T-helper 2 cell treated with Interferon-gamma antibody and Interleukin-4, amounts not matched to agents 100 ng/mL and 5 ng/mL, for 36 hours (primary cell): ENCODE measurements around the gene PPP1R15A. TPM values are rescaled to one million over a fixed set of nuclear protein-coding genes. Genes with fewer than 3 reads are reported as not detected.
"Not testable (repeated sequence)": the region's sequence is repeated elsewhere in the genome, so short reads cannot be mapped to it uniquely, and the experiment has no call there.

ENCODE experiments used
- intact Hi-C: fragments of 100-400 bp; cut with micrococcal nuclease; formaldehyde crosslinking; loops from one replicate; pipeline ENCODE4 v1.15.1; 2023
- total RNA-seq: library from RNA; stranded (reverse); gene quantifications from 2 replicates; pipeline ENCODE4 v1.2.3, GENCODE V29; 2022

Gene PPP1R15A
- total RNA-seq, 1 donor from 2014 or later: 26.8 TPM

- intact Hi-C loops: no loop called here
Observed at GRCh38 chr19:48858984-48859710, 13.1 kb upstream of the PPP1R15A start.

- intact Hi-C loops: no loop called here
Observed at GRCh38 chr19:48859711-48860572, 12.3 kb upstream of the PPP1R15A start.

- intact Hi-C loops: no loop called here
Observed at GRCh38 chr19:48861313-48861712, 10.9 kb upstream of the PPP1R15A start.

GRCh38 chr19:48862827-48863226, 9.4 kb upstream of the PPP1R15A start:
- intact Hi-C loops: no loop called here

- intact Hi-C loops: no loop called here
Observed at GRCh38 chr19:48866692-48867091, 5.5 kb upstream of the PPP1R15A start.

GRCh38 chr19:48867123-48867745, 5.0 kb upstream of the PPP1R15A start:
- intact Hi-C loops: no loop called here

- intact Hi-C loops: no loop called here
Observed at GRCh38 chr19:48867746-48868113, 4.5 kb upstream of the PPP1R15A start.

- intact Hi-C loops: no loop called here
Observed at GRCh38 chr19:48868114-48868886, 3.9 kb upstream of the PPP1R15A start, which contains the start of gene PLEKHA4. TSS of gene PLEKHA4 (minus strand) at chr19:48868617. CDS start at chr19:48867620, 997 bp downstream.

GRCh38 chr19:48870048-48870447, 2.2 kb upstream of the PPP1R15A start:
- intact Hi-C loops: no loop called here

GRCh38 chr19:48871471-48872181, 595 bp upstream of the PPP1R15A start:
- intact Hi-C loops: loop anchor here (1.0 kb wide), 1 partner anchor 94 kb away; the partner anchor contains the start of gene FTL

- intact Hi-C loops: loop anchor here (1.0 kb wide), 2 partner anchors 27 to 92 kb away; partner anchors contain the start of genes FTL and NUCB1
Observed at GRCh38 chr19:48872884-48873475, 759 bp downstream of the PPP1R15A start.

GRCh38 chr19:48873476-48874302, 1.5 kb downstream of the PPP1R15A start:
- intact Hi-C loops: loop anchor here (1.0 kb wide), 1 partner anchor 27 kb away; the partner anchor contains the start of gene NUCB1

GRCh38 chr19:48874303-48875135, 2.3 kb downstream of the PPP1R15A start:
- intact Hi-C loops: no loop called here

- intact Hi-C loops: not testable (repeated sequence)
Observed at GRCh38 chr19:48876043-48876981, 4.1 kb downstream of the PPP1R15A start.

- intact Hi-C loops: no loop called here
Observed at GRCh38 chr19:48877855-48878195, 5.6 kb downstream of the PPP1R15A start.

- intact Hi-C loops: no loop called here
Observed at GRCh38 chr19:48878196-48879024, 6.2 kb downstream of the PPP1R15A start.
